HPDE6-E6E7 (cell line): Measurements from ENCODE around the gene EYS.
"Not testable (repeated sequence)": the region's sequence is repeated elsewhere in the genome, so short reads cannot be mapped to it uniquely, and the experiment has no call there.

Experiments used
- DNase-seq: peaks from one replicate; pipeline ENCODE4 v3.0.0; 2011; ENCODE audit warnings: missing footprints; ENCODE audit errors: extremely low spot score

The EYS gene

DNA sequence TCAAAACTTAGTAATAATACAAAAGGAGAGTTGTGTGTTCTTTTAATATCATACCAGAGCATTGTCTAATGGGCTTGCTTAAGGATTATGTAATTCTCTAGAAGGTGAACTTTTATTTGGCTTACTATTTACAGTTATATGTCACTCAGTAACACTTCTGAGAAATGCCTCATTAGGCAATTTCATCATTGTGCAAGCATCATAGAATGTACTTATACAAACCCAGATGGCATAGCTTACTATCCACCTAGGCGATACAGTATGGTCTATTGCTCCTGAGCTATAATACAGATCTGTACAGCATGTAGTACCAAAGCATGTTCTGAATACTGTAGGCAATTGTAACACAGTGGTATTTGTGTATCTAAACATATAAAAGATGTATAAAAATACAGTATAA is 1731.3 kb downstream of the EYS start:
- no peak for DNase-seq

DNA sequence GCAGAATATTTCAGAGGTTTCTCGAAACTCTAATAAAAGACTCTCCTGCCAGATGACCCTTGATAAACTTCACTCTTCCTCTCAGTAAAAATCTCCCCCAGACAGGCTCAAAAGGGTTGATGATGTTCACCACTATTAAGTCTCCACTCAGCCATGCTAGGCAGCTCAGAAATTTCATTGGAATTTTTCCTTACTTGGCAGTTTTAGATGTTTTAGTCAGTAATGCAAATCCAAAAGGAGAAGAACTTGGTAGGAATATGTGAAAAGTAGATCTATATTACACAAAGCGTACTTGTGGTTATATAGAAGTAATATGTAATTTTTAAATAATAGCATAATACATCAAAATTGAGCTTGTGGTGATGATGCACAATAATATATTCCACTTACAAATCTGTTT is 1738.4 kb downstream of the EYS start:
- no peak for DNase-seq

GRCh38 chr6:63964366-63964765 is 1742.7 kb downstream of the EYS start:
- DNase-seq, result no peak

DNA sequence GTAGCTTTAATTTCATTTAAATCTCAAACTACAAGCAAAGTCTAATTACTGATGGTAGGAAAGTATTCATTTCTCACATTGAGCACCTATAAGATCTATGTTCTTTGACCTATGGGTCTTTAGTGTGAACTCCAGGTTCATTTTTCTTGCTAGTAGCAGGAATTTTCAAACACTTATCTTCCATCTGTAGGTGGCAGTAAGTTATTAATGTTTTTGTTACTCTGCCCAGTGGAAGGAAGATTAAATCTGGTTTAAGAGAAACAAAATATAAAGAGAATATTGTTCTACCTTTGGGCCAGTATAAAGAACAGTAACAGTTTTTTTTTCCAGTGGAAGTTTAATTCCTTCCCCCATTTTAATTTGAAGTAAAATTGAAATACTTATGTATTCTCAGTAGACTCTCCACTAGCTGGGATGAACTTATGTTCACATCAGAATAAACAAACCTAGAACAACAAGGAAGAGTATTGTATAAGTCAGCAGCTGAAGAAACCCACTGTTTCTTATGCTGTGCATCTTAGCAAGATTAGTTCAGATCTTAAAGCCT is 1743.2 kb downstream of the EYS start:
- no peak for DNase-seq

GRCh38 chr6:63953336-63954021 is 1753.5 kb downstream of the EYS start:
- DNase-seq, result not testable (repeated sequence)

DNA sequence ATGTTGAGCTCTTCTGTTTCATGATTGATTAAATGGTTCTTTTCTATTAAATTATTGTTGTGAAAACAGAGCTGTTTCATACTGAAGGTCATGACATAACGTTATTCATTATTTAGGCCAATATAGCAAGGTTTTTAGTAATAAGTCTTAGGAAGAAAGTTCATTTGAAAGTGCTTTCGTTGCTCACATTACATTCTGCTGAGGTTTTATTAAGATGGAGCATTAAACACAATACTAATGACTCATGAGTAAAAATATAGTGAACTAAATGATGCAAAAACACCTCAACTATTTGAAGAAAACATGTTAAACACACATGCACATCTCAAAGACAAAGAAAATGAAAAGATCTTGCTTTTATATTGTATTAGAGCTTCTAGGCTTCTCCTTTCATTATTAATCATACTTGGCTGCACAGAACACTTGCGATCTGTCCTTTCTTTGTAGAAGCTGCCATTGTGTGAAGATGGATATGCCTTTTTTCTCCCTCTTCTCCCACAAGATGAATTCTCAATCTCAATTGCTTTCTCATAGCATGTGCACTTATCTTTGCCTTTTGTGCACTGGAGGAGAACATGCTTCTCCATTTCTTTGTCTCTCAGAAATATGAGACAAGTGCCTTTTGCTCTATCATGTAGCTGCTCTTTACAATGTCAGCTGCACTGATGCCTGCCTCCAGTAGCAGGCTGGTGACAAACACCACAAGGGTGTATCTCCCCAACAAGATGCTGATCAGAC is 1759.1 kb downstream of the EYS start:
- DNase-seq, result no peak

DNA sequence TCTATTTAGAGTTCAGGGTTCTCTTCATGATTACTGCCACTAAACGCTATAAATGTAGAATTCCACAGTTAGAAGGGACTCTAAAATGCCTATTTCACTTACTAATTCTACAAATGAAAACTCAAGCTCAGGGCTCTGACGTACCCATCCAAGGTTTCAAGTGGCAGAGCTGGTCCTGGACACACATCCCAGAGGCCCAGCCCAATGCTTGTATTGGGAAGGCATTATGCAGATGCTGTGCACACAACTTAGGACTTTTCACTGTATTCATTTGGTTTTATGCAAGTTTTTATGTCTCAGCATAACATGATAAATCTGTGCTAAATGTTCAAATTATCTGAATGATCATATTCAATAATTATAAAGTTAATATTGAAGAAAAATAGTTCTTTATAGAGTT is 1761.0 kb downstream of the EYS start:
- no peak for DNase-seq

GRCh38 chr6:63943826-63944225 is 1763.2 kb downstream of the EYS start:
- no peak for DNase-seq

DNA sequence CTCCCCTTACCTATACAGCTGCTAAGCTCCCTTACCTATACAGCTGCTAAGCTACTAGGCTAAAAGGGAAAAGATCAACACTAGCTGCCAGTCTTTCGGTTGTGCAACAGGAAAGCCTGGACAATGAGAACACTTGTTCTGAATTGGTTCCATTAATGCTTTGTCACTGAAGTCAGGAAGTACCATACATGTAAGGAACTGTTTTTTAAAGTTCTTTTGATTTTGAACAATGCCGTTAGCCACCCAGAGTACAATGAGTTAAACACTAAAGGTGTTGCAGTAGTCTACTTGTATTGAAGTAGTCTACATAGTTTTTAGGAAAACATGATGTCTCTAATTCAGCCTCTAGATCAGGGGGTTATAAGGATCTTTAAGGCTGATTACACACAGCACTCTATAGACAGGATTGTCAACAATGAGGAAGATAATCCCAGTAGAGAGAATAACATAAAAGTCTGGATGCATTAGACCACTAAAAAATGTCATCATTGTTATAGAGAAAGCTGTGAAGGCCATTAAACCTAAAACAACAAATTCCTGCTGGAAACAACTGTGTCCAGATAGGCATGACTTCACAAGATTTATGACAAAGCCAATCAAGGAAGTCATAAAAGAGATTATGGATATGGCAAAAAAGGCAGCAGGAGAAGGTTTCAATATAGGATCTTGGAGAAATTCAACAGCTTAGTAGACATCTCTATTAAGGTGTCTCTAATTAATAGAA is 1765.1 kb downstream of the EYS start:
- no peak for DNase-seq

GRCh38 chr6:63940056-63940455 is 1767.0 kb downstream of the EYS start:
- no peak for DNase-seq

DNA sequence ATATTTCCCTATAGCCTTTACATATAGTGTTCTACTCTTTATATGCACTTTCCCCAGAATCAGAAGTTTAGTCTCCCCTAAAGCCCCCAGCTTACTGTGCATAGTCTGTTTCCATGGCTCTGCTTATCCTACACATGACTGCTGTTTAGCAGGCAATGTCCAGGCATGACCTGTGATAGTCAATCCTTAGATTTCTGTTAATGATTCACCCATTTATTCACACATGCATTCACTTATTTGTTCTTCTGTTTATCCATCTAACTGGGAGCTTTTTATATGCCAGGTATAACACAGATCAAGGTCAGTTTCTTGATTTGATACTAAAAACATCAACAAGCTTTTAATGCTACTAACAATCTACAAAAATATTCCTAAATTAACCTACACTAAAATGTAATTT is 1770.6 kb downstream of the EYS start:
- DNase-seq, result no peak

GRCh38 chr6:63935732-63936131 is 1771.3 kb downstream of the EYS start:
- DNase-seq, result no peak

- not testable (repeated sequence) for DNase-seq
Observed at GRCh38 chr6:63933948-63934347, 1773.1 kb downstream of the EYS start.

GRCh38 chr6:63930848-63931247 is 1776.2 kb downstream of the EYS start:
- no peak for DNase-seq

DNA sequence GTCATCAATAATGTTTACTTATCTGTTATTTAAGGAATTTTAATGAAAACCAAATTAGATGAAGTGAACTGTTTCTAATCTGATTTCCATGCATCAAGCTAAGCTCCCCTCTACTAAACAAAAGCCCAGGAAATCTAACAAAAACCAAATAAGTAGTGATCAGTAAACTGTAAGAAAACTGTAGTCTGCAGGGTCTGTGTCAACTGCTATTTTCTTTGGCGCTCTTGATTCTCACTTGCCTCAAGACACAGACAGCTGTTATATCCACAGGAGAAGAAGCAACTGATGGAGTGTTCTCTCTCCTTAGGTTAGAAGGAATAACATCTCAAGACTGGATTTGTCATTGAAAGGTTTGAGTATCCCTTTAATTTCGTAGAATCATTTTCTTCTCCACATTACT is 1777.9 kb downstream of the EYS start:
- DNase-seq, result no peak

GRCh38 chr6:63928613-63929012 is 1778.4 kb downstream of the EYS start:
- DNase-seq, result no peak

- no peak for DNase-seq
Observed at GRCh38 chr6:63926950-63927927, 1779.8 kb downstream of the EYS start.

- DNase-seq, result no peak
Observed at GRCh38 chr6:63926258-63926780, 1780.7 kb downstream of the EYS start.

GRCh38 chr6:63923139-63923739 is 1783.8 kb downstream of the EYS start:
- peak; percentile 22 for DNase-seq

DNA sequence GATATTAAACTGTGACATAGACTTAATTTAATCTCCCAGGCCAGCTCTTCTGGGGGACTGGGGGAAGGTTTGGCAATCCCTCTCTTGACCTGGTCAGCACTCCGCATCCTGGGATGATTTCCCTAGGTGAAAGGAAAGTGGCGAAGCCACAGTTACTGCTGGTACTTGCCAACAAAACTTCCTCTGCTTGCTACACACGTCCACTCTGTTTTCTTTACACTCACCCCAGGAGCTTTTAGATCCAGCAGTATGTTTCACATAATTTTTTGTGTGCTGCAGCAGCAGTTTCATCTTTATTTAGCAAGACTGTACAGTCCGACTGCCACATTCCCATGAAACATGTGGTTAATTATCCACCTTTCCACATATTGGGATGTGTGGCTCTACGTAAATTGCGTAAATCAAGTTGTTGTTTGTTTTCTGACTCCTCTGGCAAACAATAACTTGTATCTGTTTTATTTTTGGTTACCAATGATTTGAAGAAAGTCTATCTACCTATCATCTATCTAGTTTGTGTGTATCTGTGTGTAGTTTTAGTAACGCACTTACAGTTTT is 1787.4 kb downstream of the EYS start:
- no peak for DNase-seq
